Testis (tissue), 3 donors: ENCODE data around the gene ATP2B2. TPM values are rescaled to one million over a fixed set of nuclear protein-coding genes. Genes with fewer than 3 reads are reported as not detected.

Experiments used
- DNase-seq: peaks from one replicate; pipeline ENCODE4 v3.0.0-alpha.2; 2019
- H3K27ac ChIP-seq, 2 donors: fragments of 200-600 bp; sonication (generic); one replicate each; pipeline ENCODE4 v1.5.1; 2019
- H3K27me3 ChIP-seq: fragments of 200-600 bp; sonication (generic); one replicate; pipeline ENCODE4 v1.5.1; 2019
- H3K36me3 ChIP-seq: fragments of 200-600 bp; sonication (generic); one replicate; pipeline ENCODE4 v1.5.1; 2017; ENCODE audit warnings: low read depth; ENCODE audit errors: missing control alignments
- H3K4me1 ChIP-seq: fragments of 200-600 bp; sonication (generic); one replicate; pipeline ENCODE4 v1.5.1; 2019
- H3K4me3 ChIP-seq, 2 donors: fragments of 200-600 bp; sonication (generic); one replicate each; pipeline ENCODE4 v1.5.1; 2017 to 2019
- H3K9me3 ChIP-seq: fragments of 200-600 bp; sonication (generic); one replicate; pipeline ENCODE4 v1.5.1; 2017
- POLR2A ChIP-seq: fragments of 450-650 bp; IDR thresholded peaks from one replicate; pipeline ENCODE4 v1.6.1; 2017; ENCODE audit warnings: antibody characterized with exemption, mild to moderate bottlenecking, moderate library complexity
- WGBS, 2 donors: methylation state at CpG; one replicate each; pipeline ENCODE4 v1.1.5; 2018; 5-methylcytosine and 5-hydroxymethylcytosine counted together
- intact Hi-C: fragments of 100-400 bp; cut with DNase I; formaldehyde crosslinking; loops from one replicate; pipeline ENCODE4 v1.15.1; 2023; ENCODE audit warnings: low total_unique reads
- polyA plus RNA-seq: library from polyadenylated mRNA; stranded (reverse); fragments of 350-450 nt; fragmentation: Illumina TruSeq; extraction: RNeasy Lipid Tissue Mini Kit (QIAGEN cat#74804); gene quantifications from one replicate; pipeline ENCODE4 v1.2.3, GENCODE V29; 2014; ENCODE audit warnings: low read depth, low replicate concordance; ENCODE audit not compliant: insufficient read depth
- total RNA-seq, 2 donors: library from RNA; depleted of rRNA; stranded (reverse); fragments of >200 nt; gene quantifications; one replicate each; pipeline ENCODE4 v1.2.3, GENCODE V29; 2016
- TF ChIP-seq, protein P1 (sequence below), 3 experiments: fragments of 450-650 bp in 2 of 3; fragments of 200-600 bp in 1 of 3; sonication (generic) in 1 of 3; IDR thresholded peaks; one replicate each; pipeline ENCODE4 v1.5.1; 2016 to 2019; ENCODE audit warnings: antibody characterized with exemption in 3 of 3, mild to moderate bottlenecking in 2 of 3, moderate library complexity in 1 of 3

Gene ATP2B2
- total and polyA plus RNA-seq, 3 donors from 2014 or later: 1.1 to 2.9 (median 1.8) TPM

DNA sequence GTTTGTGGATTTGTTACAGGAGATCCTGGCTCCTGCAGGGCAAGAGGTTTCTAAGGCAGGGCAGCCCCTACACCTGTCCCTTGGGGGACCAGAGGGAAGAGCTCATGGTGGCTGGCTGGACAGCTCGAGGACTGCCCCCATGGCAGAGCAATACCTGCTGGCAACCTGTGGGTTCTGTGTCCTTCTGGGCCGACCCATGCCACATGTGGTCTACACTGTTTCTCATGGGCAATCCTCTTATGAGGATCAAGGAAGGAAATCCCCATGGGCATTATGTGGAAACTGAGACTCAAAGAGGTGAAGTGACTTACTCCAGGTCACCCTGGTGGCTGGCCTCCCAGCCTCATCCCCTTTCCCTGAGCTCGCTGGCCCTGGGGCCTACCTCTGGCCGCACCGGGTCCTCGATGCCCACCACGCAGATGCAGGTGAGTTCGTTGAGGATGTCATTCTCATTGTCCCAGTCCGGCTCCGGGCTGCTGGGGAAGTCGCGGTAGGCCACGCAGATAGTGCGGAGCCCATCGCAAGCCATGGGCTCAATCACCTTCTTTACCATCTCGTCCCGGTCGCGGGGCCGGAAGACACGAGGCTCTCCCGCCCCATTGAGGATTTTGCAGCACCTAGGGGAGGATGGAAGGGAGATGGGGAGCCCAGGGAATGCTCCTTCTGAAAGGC, 146.9 kb downstream of the ATP2B2 start:
- H3K27ac ChIP-seq: no peak overlapping the region
- peaks cover 3% of the 10 kb centered on the region for H3K4me1 ChIP-seq
- H3K4me3 ChIP-seq: no peak overlapping the region
- H3K36me3 ChIP-seq: no peaks in the 10 kb centered on the region
- TF ChIP-seq POLR2A: no peak
- TF ChIP-seq, protein P1, sequence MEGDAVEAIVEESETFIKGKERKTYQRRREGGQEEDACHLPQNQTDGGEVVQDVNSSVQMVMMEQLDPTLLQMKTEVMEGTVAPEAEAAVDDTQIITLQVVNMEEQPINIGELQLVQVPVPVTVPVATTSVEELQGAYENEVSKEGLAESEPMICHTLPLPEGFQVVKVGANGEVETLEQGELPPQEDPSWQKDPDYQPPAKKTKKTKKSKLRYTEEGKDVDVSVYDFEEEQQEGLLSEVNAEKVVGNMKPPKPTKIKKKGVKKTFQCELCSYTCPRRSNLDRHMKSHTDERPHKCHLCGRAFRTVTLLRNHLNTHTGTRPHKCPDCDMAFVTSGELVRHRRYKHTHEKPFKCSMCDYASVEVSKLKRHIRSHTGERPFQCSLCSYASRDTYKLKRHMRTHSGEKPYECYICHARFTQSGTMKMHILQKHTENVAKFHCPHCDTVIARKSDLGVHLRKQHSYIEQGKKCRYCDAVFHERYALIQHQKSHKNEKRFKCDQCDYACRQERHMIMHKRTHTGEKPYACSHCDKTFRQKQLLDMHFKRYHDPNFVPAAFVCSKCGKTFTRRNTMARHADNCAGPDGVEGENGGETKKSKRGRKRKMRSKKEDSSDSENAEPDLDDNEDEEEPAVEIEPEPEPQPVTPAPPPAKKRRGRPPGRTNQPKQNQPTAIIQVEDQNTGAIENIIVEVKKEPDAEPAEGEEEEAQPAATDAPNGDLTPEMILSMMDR (IDR thresholded peaks at IDR 0.05): no peak
- no peak for DNase-seq
- 94 to 97% methylated on average over 17 to 22 of the region's 22 CpGs for WGBS, 2 donors
- no peaks in the 10 kb centered on the region for H3K27me3 ChIP-seq
- intact Hi-C loops: no loop called here
- H3K9me3 ChIP-seq: no peaks in the 10 kb centered on the region

DNA sequence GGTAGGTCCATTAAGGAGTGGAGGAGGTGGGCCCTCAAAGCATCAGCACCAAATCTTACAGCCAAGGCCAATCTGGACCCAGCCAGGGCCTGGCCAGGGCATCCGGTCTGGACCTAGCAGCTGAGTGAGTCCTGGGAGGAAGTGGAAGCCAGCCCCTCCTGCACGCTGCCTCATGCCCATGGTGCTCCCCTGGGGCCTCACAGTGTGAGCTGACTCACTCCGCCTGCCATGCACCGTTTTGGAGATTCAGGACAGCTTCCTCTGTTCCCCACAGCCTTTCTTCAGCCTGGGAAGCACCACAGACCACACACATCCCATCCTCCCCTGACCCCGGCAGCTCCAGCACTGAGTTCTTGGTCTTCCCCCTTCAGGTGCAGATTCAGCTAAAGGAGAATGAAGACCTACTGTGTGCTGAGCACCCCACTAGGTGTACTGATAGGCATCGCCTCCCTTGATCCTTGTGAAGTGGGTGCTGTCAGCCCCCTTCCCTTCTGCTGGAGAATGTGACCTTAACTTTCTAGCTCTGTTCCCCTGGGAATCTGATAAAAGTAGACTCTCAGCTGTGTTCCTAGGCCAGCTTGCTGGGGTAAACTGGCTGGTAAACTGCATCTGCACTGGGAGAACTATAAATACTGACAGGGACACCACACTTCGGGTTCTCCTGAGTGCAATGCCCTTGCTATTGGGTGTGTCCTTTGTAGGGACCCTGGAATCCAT, 147.6 kb downstream of the ATP2B2 start:
- DNase-seq: no peak
- intact Hi-C loops: no loop called here
- H3K36me3 ChIP-seq: no peaks in the 10 kb centered on the region
- H3K27me3 ChIP-seq: no peaks in the 10 kb centered on the region
- H3K9me3 ChIP-seq: no peaks in the 10 kb centered on the region
- H3K4me3 ChIP-seq: no peak overlapping the region
- 52 to 68% methylated on average over 6 to 7 of the region's 7 CpGs for WGBS, 2 donors
- TF ChIP-seq, protein P1 (IDR thresholded peaks at IDR 0.05): no peak
- TF ChIP-seq POLR2A: no peak
- no peak overlapping the region for H3K27ac ChIP-seq
- peaks cover 3% of the 10 kb centered on the region for H3K4me1 ChIP-seq

DNA sequence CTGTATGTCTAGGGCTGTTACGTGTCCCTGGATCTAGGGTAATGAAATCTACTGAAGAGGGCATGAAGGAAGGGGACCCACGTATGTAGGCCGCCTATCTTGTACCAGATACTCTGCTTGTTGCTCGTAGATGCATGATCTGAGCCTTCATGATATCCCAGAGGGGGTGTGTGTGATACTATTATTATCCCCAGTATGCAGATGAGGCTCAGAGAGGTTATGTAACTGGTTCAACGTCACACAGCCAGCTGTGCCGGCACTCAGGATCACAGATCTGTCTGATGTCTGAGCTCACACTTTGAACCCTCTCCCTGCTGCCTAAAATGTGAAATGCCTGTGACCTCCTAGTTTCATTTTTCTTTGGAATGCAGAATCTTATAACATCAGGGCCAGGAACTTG, 148.3 kb downstream of the ATP2B2 start:
- Histone ChIP-seq H3K4me1 (peaks cover 3% of the 10 kb centered on the region), H3K9me3 (no peaks in the 10 kb centered on the region), H3K27me3 (no peaks in the 10 kb centered on the region), H3K4me3 (no peak overlapping the region), H3K27ac (no peak overlapping the region), H3K36me3 (no peaks in the 10 kb centered on the region)
- TF ChIP-seq, protein P1 (IDR thresholded peaks at IDR 0.05): no peak
- intact Hi-C loops: no loop called here
- no peak for DNase-seq
- WGBS, 2 donors: 92 to 93% methylated on average over 6 of the region's 6 CpGs

DNA sequence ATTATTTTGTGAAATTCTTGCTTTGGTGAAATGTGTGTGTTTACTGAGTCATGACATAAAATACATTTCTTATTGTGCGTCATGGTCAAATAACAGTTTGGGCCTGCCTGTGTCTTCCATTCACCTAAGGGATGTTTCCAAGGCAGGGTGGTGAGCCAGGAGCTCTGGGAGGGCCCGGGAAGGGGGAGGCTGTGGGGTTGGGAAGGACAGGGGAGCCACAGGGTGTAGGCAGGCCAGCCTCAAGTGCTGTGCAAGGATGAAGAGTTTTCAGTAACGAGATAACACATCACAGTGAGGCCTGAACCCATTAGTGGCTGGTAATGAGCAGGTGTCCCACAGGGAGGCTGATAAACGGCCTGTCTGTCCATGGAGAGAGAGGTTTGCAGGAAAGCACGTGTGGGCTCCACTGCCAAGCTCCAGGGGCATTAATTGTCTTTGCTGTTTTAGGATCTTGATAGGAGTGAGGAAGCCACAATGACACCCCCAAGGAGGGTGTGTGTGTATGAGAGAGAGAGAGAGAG, 148.9 kb downstream of the ATP2B2 start:
- Histone ChIP-seq H3K36me3 (no peaks in the 10 kb centered on the region), H3K9me3 (no peaks in the 10 kb centered on the region), H3K27ac (no peak overlapping the region), H3K4me1 (peaks cover 3% of the 10 kb centered on the region), H3K27me3 (no peaks in the 10 kb centered on the region), H3K4me3 (no peak overlapping the region)
- intact Hi-C loops: no loop called here
- TF ChIP-seq, protein P1 (IDR thresholded peaks at IDR 0.05): no peak
- no peak for DNase-seq
- 74 to 84% methylated on average over 5 of the region's 5 CpGs for WGBS, 2 donors
